HCT116 (cell line): ENCODE measurements around the gene HTT-AS. TPM values are rescaled to one million over a fixed set of nuclear protein-coding genes. Genes with fewer than 3 reads are reported as not detected.

Source experiments
- ATAC-seq: fragments of 200-7000 bp; cut with Tn5 transposase; 2 replicates; pipeline ENCODE4 v1.9.1; 2020; ENCODE audit warnings: mild to moderate bottlenecking, moderate library complexity
- BruUV-seq: library from RNA; stranded (reverse); fragments of 400-500 nt; replicated peaks from 2 replicates; lab custom pipeline; 2021; lab: Mats Ljungman, UMichigan
- CTCF ChIA-PET: fragments of 300-600 bp; sonication (Branson Sonifier 250); formaldehyde crosslinking; loops from one replicate; lab custom pipeline; 2021; ENCODE audit warnings: antibody characterized with exemption; lab: Charles Lee
- POLR2A ChIA-PET: fragments of 300-600, 350-600 bp; sonication (Branson Sonifier 250); formaldehyde crosslinking; loops from one replicate; lab custom pipeline; 2021; ENCODE audit warnings: antibody characterized with exemption; lab: Charles Lee
- RAD21 ChIA-PET, 2 experiments: fragments of 300-600 bp; sonication (Branson Sonifier 250); formaldehyde crosslinking; loops; one replicate each; lab custom pipeline; 2023; ENCODE audit warnings: low total read pairs in 2 of 2; ENCODE audit not compliant: uncharacterized antibody in 2 of 2, unreplicated experiment in 2 of 2, low non-redundant PET in 1 of 2; lab: Charles Lee
- DNase-seq: peaks from one replicate; pipeline ENCODE4 v3.0.0-alpha.2; 2010; ENCODE audit warnings: low read depth, low spot score
- H2AFZ ChIP-seq: fragments of 200-600 bp; shearing (Covaris generic), sonication (generic); 2 replicates; pipeline ENCODE4 v1.6.1; 2017; ENCODE audit warnings: low read depth, mixed run types, mixed read lengths, antibody characterized with exemption, low read length; ENCODE audit not compliant: poor library complexity, severe bottlenecking
- H3K27ac ChIP-seq: 2 replicates; pipeline ENCODE4 v1.5.1; 2012; ENCODE audit warnings: low read depth, low read length
- H3K27me3 ChIP-seq: fragments of 200-600 bp; sonication (generic); 2 replicates; pipeline ENCODE4 v1.6.1; 2016; ENCODE audit warnings: mixed run types, low read length, mixed read lengths; ENCODE audit not compliant: insufficient read depth
- H3K36me3 ChIP-seq, 2 experiments: fragments of 200-500 bp in 1 of 2; fragments of 200-600 bp in 1 of 2; sonication (Bioruptor generic) in 1 of 2; sonication (generic) in 1 of 2; 2 replicates each; pipeline versions ENCODE4 v1.5.1 to v1.6.1; 2014 to 2016; ENCODE audit warnings: low read length in 2 of 2, inconsistent platforms in 1 of 2, mixed read lengths in 1 of 2, mixed run types in 1 of 2; ENCODE audit not compliant: insufficient read depth in 2 of 2, control insufficient read depth in 1 of 2
- H3K4me1 ChIP-seq, 2 experiments: fragments of 200-600 bp in 1 of 2; sonication (generic) in 1 of 2; 2 replicates each; pipeline versions ENCODE4 v1.5.1 to v1.6.1; 2012 to 2017; ENCODE audit warnings: low read length in 2 of 2, inconsistent platforms in 1 of 2, mild to moderate bottlenecking in 1 of 2, mixed read lengths in 1 of 2, mixed run types in 1 of 2, moderate library complexity in 1 of 2; ENCODE audit not compliant: insufficient read depth in 2 of 2, control insufficient read depth in 1 of 2
- H3K4me2 ChIP-seq: fragments of 200-600 bp; sonication (generic); 2 replicates; pipeline ENCODE4 v1.6.1; 2017; ENCODE audit warnings: mixed run types, low read length, mixed read lengths
- H3K4me3 ChIP-seq, 2 experiments: fragments of 200-600 bp in 1 of 2; sonication (generic) in 1 of 2; replicated peaks in 1 of 2; 2 replicates each; pipeline ENCODE4 v1.5.1; 2011 to 2016; ENCODE audit warnings: low read length in 2 of 2, control low read depth in 1 of 2, low read depth in 1 of 2, mild to moderate bottlenecking in 1 of 2, mixed read lengths in 1 of 2, mixed run types in 1 of 2
- H3K79me2 ChIP-seq: fragments of 200-600 bp; sonication (generic); 2 replicates; pipeline ENCODE4 v1.6.1; 2017; ENCODE audit warnings: mild to moderate bottlenecking, mixed run types, low read length, moderate library complexity, mixed read lengths; ENCODE audit not compliant: insufficient read depth
- H3K9ac ChIP-seq: fragments of 200-600 bp; sonication (generic); 2 replicates; pipeline ENCODE4 v1.6.1; 2016; ENCODE audit warnings: low read length, mixed read lengths
- H3K9me2 ChIP-seq: fragments of 200-600 bp; sonication (generic), shearing (Covaris generic); 2 replicates; pipeline ENCODE4 v1.6.1; 2017; ENCODE audit warnings: mixed run types, mild to moderate bottlenecking, moderate library complexity; ENCODE audit not compliant: insufficient read depth
- H3K9me3 ChIP-seq, 2 experiments: fragments of 200-500 bp in 1 of 2; fragments of 200-600 bp in 1 of 2; sonication (Bioruptor generic) in 1 of 2; sonication (generic) in 1 of 2; 2 replicates each; pipeline ENCODE4 v1.6.1; 2014 to 2017; ENCODE audit warnings: low read length in 2 of 2, mixed read lengths in 2 of 2, inconsistent platforms in 1 of 2, low read depth in 1 of 2, mild to moderate bottlenecking in 1 of 2, mixed run types in 1 of 2, moderate library complexity in 1 of 2; ENCODE audit not compliant: control insufficient read depth in 1 of 2, insufficient read depth in 1 of 2
- H4K20me1 ChIP-seq: fragments of 200-600 bp; sonication (generic), shearing (Covaris generic); 2 replicates; pipeline ENCODE4 v1.6.1; 2017; ENCODE audit warnings: mixed run types, mild to moderate bottlenecking, moderate library complexity; ENCODE audit not compliant: insufficient read depth
- CBX3 ChIP-seq: IDR thresholded peaks from 2 replicates; pipeline ENCODE4 v1.6.1; 2012; ENCODE audit warnings: low read depth
- EGR1 ChIP-seq: IDR thresholded peaks from 2 replicates; pipeline ENCODE4 v1.6.1; 2012; ENCODE audit warnings: low read depth
- POLR2A ChIP-seq: IDR thresholded peaks from 2 replicates; pipeline ENCODE4 v1.7.0; 2011; ENCODE audit warnings: borderline replicate concordance; ENCODE audit not compliant: insufficient read depth, insufficient read length; ENCODE audit errors: extremely low read depth
- SIN3A ChIP-seq: IDR thresholded peaks from 2 replicates; pipeline ENCODE4 v1.6.1; 2012; ENCODE audit warnings: low read depth
- SP1 ChIP-seq: IDR thresholded peaks from 2 replicates; pipeline ENCODE4 v1.6.1; 2012; ENCODE audit warnings: low read depth
- TCF7L2 ChIP-seq: IDR thresholded peaks from 2 replicates; pipeline ENCODE4 v1.7.0; 2011; ENCODE audit warnings: borderline replicate concordance, inconsistent platforms; ENCODE audit not compliant: insufficient read depth, insufficient read length; ENCODE audit errors: extremely low read depth
- ZFX ChIP-seq: fragments of 450-650 bp; IDR thresholded peaks from 2 replicates; pipeline ENCODE4 v1.6.1; 2017
- intact Hi-C: fragments of 100-400 bp; cut with micrococcal nuclease; formaldehyde crosslinking; loops from 2 replicates; pipeline ENCODE4 v1.10.0; 2022
- total RNA-seq: library from RNA; stranded (reverse); gene quantifications from one replicate; pipeline ENCODE4 v1.2.1, GENCODE V29; 2021; ENCODE audit not compliant: unreplicated experiment
- TF ChIP-seq, protein P1 (sequence below): IDR thresholded peaks from 2 replicates; pipeline ENCODE4 v1.6.1; 2012
- TF ChIP-seq, protein P2 (sequence below), 3 experiments: fragments of 200-600 bp in 1 of 3; sonication (generic) in 1 of 3; IDR thresholded peaks in 2 of 3; conservative IDR thresholded peaks in 1 of 3; 2 replicates each; pipeline ENCODE4 v1.5.1; 2012 to 2017; ENCODE audit warnings: low read depth in 2 of 3, low read length in 2 of 3, antibody characterized with exemption in 1 of 3, borderline replicate concordance in 1 of 3, control low read depth in 1 of 3, mild to moderate bottlenecking in 1 of 3, mixed read lengths in 1 of 3, mixed run types in 1 of 3, moderate library complexity in 1 of 3; ENCODE audit not compliant: insufficient read depth in 1 of 3

The HTT-AS gene
- total RNA-seq, 1 experiment from 2014 or later, result not detected

DNA sequence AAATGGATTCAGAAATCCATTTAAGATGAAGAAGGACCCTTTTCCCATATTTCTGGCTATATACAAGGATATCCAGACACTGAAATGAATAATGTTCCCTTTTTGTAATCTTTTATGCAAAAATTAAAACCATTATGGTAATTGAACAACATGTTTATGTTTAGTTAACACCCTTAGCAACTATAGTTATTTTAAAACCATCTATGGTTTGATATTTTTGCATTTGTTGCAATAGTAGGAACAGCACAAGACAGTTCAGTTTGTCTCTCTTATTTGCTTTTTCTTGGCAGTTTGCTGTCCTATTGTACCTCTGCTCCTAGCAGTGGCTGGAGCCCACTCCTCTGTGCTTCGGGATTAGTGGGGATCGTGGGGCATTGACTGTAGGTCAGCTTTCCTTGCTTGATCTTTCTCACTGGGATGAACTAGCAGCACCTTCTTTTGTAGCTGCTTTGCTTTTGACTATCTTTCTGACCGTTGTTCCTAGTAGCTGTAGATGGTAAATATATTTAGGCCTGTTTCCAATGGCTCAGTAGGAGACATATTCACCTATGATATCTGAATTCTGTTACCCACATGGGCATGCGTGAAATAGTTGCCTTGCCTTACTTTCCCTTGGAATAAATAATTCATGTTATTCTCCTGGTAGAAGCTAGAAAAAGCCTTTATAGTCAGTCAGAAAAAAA is 12.9 kb upstream of the HTT-AS start:
- H3K4me1 ChIP-seq, result no peaks in the 10 kb centered on the region
- H4K20me1 ChIP-seq, result no peaks in the 10 kb centered on the region
- H3K4me2 ChIP-seq, result no peak overlapping the region
- intact Hi-C loops, result no loop called here
- no peaks in the 10 kb centered on the region for H3K9me3 ChIP-seq
- TF ChIP-seq SIN3A, result no peak
- no peak for TF ChIP-seq CBX3
- no peak for TF ChIP-seq EGR1
- TF ChIP-seq SP1, result no peak
- TF ChIP-seq, protein P1, sequence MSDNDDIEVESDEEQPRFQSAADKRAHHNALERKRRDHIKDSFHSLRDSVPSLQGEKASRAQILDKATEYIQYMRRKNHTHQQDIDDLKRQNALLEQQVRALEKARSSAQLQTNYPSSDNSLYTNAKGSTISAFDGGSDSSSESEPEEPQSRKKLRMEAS, result no peak
- no peak for TF ChIP-seq POLR2A
- no peak for TF ChIP-seq ZFX
- TF ChIP-seq, protein P2, sequence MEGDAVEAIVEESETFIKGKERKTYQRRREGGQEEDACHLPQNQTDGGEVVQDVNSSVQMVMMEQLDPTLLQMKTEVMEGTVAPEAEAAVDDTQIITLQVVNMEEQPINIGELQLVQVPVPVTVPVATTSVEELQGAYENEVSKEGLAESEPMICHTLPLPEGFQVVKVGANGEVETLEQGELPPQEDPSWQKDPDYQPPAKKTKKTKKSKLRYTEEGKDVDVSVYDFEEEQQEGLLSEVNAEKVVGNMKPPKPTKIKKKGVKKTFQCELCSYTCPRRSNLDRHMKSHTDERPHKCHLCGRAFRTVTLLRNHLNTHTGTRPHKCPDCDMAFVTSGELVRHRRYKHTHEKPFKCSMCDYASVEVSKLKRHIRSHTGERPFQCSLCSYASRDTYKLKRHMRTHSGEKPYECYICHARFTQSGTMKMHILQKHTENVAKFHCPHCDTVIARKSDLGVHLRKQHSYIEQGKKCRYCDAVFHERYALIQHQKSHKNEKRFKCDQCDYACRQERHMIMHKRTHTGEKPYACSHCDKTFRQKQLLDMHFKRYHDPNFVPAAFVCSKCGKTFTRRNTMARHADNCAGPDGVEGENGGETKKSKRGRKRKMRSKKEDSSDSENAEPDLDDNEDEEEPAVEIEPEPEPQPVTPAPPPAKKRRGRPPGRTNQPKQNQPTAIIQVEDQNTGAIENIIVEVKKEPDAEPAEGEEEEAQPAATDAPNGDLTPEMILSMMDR (IDR thresholded peaks at IDR 0.05 in 2 of 3, conservative IDR thresholded peaks at IDR 0.05 in 1 of 3; ENCODE audit: borderline replicate concordance in 1 of 3, insufficient read depth in 1 of 3, low read depth in 2 of 3, low read length in 2 of 3), result no peak
- TF ChIP-seq TCF7L2, result no peak
- ChIA-PET RAD21 (no interaction called here), POLR2A (no interaction called here), CTCF (no interaction called here)
- peaks cover 27% of the 10 kb centered on the region for H3K79me2 ChIP-seq
- H2AFZ ChIP-seq, result no peak overlapping the region
- ATAC-seq, result no peak
- no peak overlapping the region for H3K9ac ChIP-seq
- no TSS peak for BruUV-seq
- peaks cover 0 to 6% of the 10 kb centered on the region in 2 experiments; a peak in 1 of 4 replicates for H3K36me3 ChIP-seq
- H3K9me2 ChIP-seq, result no peaks in the 10 kb centered on the region
- H3K4me3 ChIP-seq, result no peak overlapping the region
- DNase-seq, result no peak
- no peaks in the 10 kb centered on the region for H3K27me3 ChIP-seq
- H3K27ac ChIP-seq, result no peak overlapping the region
